ENCODE measurements around the gene FRMD8. TPM values are rescaled to one million over a fixed set of nuclear protein-coding genes. Genes with fewer than 3 reads are reported as not detected.
"Not testable (repeated sequence)": the region's sequence is repeated elsewhere in the genome, so short reads cannot be mapped to it uniquely, and the experiment has no call there.

FRMD8 gene
- total RNA-seq, 1 donor from 2014 or later, result 23.5 TPM

DNA sequence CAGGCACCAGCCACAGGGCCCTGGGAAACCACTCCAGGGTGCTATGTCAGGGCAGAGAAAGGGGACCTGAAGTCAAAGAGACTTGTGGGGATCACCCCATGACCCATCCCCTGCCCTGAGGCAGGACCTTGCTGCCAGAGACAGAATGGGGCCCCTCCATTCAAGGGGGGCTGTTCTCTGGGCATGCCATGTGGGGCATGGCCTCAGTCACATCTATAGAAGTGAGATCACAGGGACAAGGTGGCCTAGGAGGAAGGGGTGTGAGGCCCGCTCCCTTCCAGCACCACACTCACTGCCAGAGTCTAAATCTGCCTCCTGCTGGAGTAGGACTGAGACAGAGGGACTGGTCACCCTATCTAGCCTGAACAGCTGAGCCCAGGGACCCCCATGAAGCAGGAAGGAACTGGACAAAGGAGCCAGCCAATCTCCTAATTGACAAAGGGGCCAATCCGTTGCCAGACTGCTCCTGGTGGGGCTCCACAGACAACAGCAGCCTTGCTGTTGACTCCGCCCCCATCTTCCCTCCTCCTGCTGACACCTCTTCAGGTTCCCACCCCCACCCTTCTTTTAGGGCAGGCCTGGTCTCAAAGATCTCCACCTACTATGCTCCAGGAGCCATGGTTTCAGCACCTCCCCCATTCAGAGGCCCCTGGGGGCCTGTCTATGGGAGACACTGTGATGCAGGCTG lies 62.1 kb downstream of the FRMD8 start:
- TF ChIP-seq, protein P1, sequence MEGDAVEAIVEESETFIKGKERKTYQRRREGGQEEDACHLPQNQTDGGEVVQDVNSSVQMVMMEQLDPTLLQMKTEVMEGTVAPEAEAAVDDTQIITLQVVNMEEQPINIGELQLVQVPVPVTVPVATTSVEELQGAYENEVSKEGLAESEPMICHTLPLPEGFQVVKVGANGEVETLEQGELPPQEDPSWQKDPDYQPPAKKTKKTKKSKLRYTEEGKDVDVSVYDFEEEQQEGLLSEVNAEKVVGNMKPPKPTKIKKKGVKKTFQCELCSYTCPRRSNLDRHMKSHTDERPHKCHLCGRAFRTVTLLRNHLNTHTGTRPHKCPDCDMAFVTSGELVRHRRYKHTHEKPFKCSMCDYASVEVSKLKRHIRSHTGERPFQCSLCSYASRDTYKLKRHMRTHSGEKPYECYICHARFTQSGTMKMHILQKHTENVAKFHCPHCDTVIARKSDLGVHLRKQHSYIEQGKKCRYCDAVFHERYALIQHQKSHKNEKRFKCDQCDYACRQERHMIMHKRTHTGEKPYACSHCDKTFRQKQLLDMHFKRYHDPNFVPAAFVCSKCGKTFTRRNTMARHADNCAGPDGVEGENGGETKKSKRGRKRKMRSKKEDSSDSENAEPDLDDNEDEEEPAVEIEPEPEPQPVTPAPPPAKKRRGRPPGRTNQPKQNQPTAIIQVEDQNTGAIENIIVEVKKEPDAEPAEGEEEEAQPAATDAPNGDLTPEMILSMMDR (IDR thresholded peaks at IDR 0.05; ENCODE audit: unreplicated experiment), result no peak
- H3K4me1 Mint-ChIP-seq, result peaks cover 8% of the 10 kb centered on the region
- DNase-seq (ENCODE audit: low spot score in 2 of 2, unreplicated experiment in 2 of 2), result no peak
- H3K4me3 Mint-ChIP-seq, result no peak overlapping the region
- peaks cover 17% of the 10 kb centered on the region for H3K36me3 Mint-ChIP-seq
- H3K27ac Mint-ChIP-seq, result no peak overlapping the region
- H3K9me3 Mint-ChIP-seq, result peaks cover 3% of the 10 kb centered on the region
- H3K27me3 Mint-ChIP-seq (ENCODE audit: low read depth), result no peaks in the 10 kb centered on the region

DNA sequence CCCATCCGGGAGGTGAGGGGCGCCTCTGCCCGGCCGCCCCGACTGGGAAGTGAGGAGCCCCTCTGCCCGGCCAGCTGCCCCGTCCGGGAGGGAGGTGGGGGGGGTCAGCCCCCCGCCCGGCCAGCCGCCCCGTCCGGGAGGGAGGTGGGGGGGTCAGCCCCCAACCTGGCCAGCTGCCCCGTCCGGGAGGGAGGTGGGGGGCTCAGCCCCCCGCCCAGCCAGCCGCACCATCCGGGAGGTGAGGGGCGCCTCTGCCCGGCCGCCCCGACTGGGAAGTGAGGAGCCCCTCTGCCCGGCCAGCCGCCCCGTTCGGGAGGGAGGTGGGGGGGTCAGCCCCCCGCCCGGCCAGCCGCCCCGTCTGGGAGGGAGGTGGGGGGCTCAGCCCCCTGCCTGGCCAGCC lies 64.9 kb downstream of the FRMD8 start:
- H3K4me3 Mint-ChIP-seq, result not testable (repeated sequence)
- peaks cover 17% of the 10 kb centered on the region for H3K4me1 Mint-ChIP-seq

DNA sequence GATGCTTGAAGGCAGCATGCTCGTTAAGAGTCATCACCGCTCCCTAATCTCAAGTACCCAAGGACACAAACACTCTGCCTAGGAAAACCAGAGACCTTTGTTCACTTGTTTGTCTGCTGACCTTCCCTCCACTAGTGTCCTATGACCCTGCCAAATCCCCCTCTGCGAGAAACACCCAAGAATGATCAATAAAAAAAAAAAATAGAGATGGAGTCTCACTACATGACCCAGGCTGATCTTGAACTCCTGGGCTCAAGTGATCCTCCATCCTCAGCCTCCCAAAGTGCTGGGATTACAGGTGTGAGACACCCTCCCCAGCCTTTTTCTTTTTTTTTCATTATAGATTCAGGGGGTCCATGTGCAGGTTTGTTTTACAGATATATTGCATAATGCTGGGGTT lies 65.8 kb downstream of the FRMD8 start:
- not testable (repeated sequence) for H3K4me3 Mint-ChIP-seq; H3K27me3 Mint-ChIP-seq (ENCODE audit: low read depth)

More for the DNA sequence above, 64.9 kb downstream of the FRMD8 start:
- H3K9me3 Mint-ChIP-seq; H3K36me3 Mint-ChIP-seq; DNase-seq (ENCODE audit: low spot score in 2 of 2, unreplicated experiment in 2 of 2); H3K27me3 Mint-ChIP-seq (ENCODE audit: low read depth); H3K27ac Mint-ChIP-seq: not testable (repeated sequence)

GRCh38 chr11:65452806-65453490 lies 66.5 kb downstream of the FRMD8 start:
- DNase-seq (ENCODE audit: low spot score in 2 of 2, unreplicated experiment in 2 of 2), result no peak
- Mint-ChIP-seq H3K9me3 (peaks cover 3% of the 10 kb centered on the region), H3K27ac (peak overlapping the region; percentile 83), H3K4me1 (peaks cover 23% of the 10 kb centered on the region), H3K36me3 (peaks cover 3% of the 10 kb centered on the region), H3K27me3 (ENCODE audit: low read depth) (no peaks in the 10 kb centered on the region), H3K4me3 (no peak overlapping the region)
- TF ChIP-seq, protein P1 (IDR thresholded peaks at IDR 0.05; ENCODE audit: unreplicated experiment), result no peak

More for the DNA sequence above, 65.8 kb downstream of the FRMD8 start:
- not testable (repeated sequence) for H3K9me3 Mint-ChIP-seq; DNase-seq (ENCODE audit: low spot score in 2 of 2, unreplicated experiment in 2 of 2); H3K36me3 Mint-ChIP-seq; H3K27ac Mint-ChIP-seq
- peaks cover 22% of the 10 kb centered on the region for H3K4me1 Mint-ChIP-seq

DNA sequence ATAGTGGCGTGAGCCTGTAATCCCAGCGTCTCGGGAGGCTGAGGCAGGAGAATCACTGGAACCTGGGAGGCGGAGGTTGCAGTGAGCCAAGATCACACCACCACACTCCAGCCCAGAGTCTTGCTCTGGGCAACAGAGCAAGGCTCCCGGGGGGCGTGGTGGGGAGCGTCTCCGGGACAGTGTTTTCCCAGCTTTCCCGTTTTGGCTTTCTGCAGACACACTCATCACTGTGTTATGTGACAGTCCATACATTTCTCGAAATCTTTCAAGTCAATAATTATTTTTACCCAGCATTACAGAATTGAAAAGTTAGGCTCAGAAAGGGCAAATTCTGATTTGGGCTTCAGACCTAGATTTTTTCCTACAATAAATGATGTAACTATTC lies 67.9 kb downstream of the FRMD8 start:
- DNase-seq (ENCODE audit: low spot score in 2 of 2, unreplicated experiment in 2 of 2), result no peak
- no peak overlapping the region for H3K27ac Mint-ChIP-seq
- peaks cover 23% of the 10 kb centered on the region for H3K4me1 Mint-ChIP-seq
- peaks cover 2% of the 10 kb centered on the region for H3K9me3 Mint-ChIP-seq
- TF ChIP-seq, protein P1 (IDR thresholded peaks at IDR 0.05; ENCODE audit: unreplicated experiment), result no peak
- H3K36me3 Mint-ChIP-seq, result peaks cover 2% of the 10 kb centered on the region
- no peaks in the 10 kb centered on the region for H3K27me3 Mint-ChIP-seq (ENCODE audit: low read depth)
- H3K4me3 Mint-ChIP-seq, result peak overlapping the region; percentile 79

GRCh38 chr11:65454696-65455456 lies 68.4 kb downstream of the FRMD8 start:
- H3K4me3 Mint-ChIP-seq, result peak overlapping the region; percentile 79
- peak overlapping the region; percentile 84 for H3K27ac Mint-ChIP-seq
- peaks cover 23% of the 10 kb centered on the region for H3K4me1 Mint-ChIP-seq
- no peaks in the 10 kb centered on the region for H3K9me3 Mint-ChIP-seq
- no peaks in the 10 kb centered on the region for H3K36me3 Mint-ChIP-seq
- peak; percentile 62 to 72 for DNase-seq (ENCODE audit: low spot score in 2 of 2, unreplicated experiment in 2 of 2)
- TF ChIP-seq, protein P1 (IDR thresholded peaks at IDR 0.05; ENCODE audit: unreplicated experiment), result no peak
- no peaks in the 10 kb centered on the region for H3K27me3 Mint-ChIP-seq (ENCODE audit: low read depth)
